Endothelial cell of umbilical vein (primary cell): ENCODE data around the gene HS3ST1. TPM values are rescaled to one million over a fixed set of nuclear protein-coding genes. Genes with fewer than 3 reads are reported as not detected.
A peak's percentile ranks its signal among the peaks of the same experiment; 100 is the strongest.

ENCODE experiments used
- BruUV-seq: library from RNA; stranded (reverse); fragments of 400-500 nt; replicated peaks from 2 replicates; lab custom pipeline; 2021; lab: Mats Ljungman, UMichigan
- CTCF ChIA-PET: fragments of 300-600, 350-600 bp; sonication (Branson Sonifier 250); formaldehyde crosslinking; loops from one replicate; lab custom pipeline; 2021; ENCODE audit warnings: antibody characterized with exemption, inconsistent platforms; lab: Charles Lee
- POLR2A ChIA-PET: fragments of 300-600, 350-600 bp; sonication (Branson Sonifier 250); formaldehyde crosslinking; loops from one replicate; lab custom pipeline; 2021; ENCODE audit warnings: antibody characterized with exemption, inconsistent platforms; lab: Charles Lee
- DNase-seq: peaks from one replicate; pipeline ENCODE4 v3.0.0-alpha.2; 2011; ENCODE audit warnings: low read depth, low spot score
- FAIRE-seq: peaks from 2 replicates; lab custom pipeline; 2011; peaks lifted over from hg19 to GRCh38; lab: Jason Lieb, UNC
- H2AFZ ChIP-seq: 2 replicates; pipeline ENCODE4 v1.6.0; 2012; ENCODE audit warnings: low read depth, low read length, control low read depth, inconsistent platforms
- H3K27ac ChIP-seq: 2 replicates; pipeline ENCODE4 v1.5.1; 2011; ENCODE audit warnings: low read depth, mild to moderate bottlenecking, control low read depth, low read length, moderate library complexity; ENCODE audit not compliant: insufficient read depth
- H3K27me3 ChIP-seq, 2 experiments: 2 replicates each; pipeline versions ENCODE4 v1.6.0 to v1.6.1; 2011; ENCODE audit warnings: low read length in 2 of 2, mixed read lengths in 1 of 2; ENCODE audit not compliant: control insufficient read depth in 2 of 2, insufficient read depth in 2 of 2
- H3K36me3 ChIP-seq, 2 experiments: 2 replicates in 1 of 2; 3 replicates in 1 of 2; pipeline ENCODE4 v1.5.1; 2011; ENCODE audit warnings: low read length in 2 of 2, mild to moderate bottlenecking in 1 of 2, moderate library complexity in 1 of 2; ENCODE audit not compliant: control insufficient read depth in 2 of 2, insufficient read depth in 2 of 2; ENCODE audit errors: extremely low read depth in 1 of 2
- H3K4me1 ChIP-seq: 3 replicates; pipeline ENCODE4 v1.5.1; 2011; ENCODE audit warnings: mild to moderate bottlenecking, low read length; ENCODE audit not compliant: control insufficient read depth, insufficient read depth; ENCODE audit errors: extremely low read depth
- H3K4me2 ChIP-seq: 2 replicates; pipeline ENCODE4 v1.6.1; 2011; ENCODE audit warnings: low read length, control low read depth, mixed read lengths; ENCODE audit not compliant: insufficient read depth
- H3K4me3 ChIP-seq, 3 experiments: fragments of 200-600 bp in 1 of 3; sonication (generic), shearing (Covaris generic) in 1 of 3; replicated peaks in 1 of 3; 2 replicates each; pipeline ENCODE4 v1.5.1; 2011 to 2016; ENCODE audit warnings: control low read depth in 3 of 3, low read length in 3 of 3, mild to moderate bottlenecking in 2 of 3, inconsistent platforms in 1 of 3, low read depth in 1 of 3, moderate library complexity in 1 of 3; ENCODE audit not compliant: insufficient read depth in 1 of 3
- H3K79me2 ChIP-seq: 2 replicates; pipeline ENCODE4 v1.6.0; 2012; ENCODE audit warnings: low read length, inconsistent platforms; ENCODE audit not compliant: control insufficient read depth, insufficient read depth
- H3K9ac ChIP-seq: replicated peaks from 2 replicates; pipeline ENCODE3; 2011; ENCODE audit warnings: low read length, control low read depth; ENCODE audit not compliant: insufficient read depth; ENCODE audit errors: extremely low read depth
- H3K9me1 ChIP-seq: replicated peaks from 3 replicates; pipeline ENCODE4 v1.6.0; 2011; ENCODE audit warnings: mild to moderate bottlenecking, low read length; ENCODE audit not compliant: control insufficient read depth, insufficient read depth; ENCODE audit errors: extremely low read depth
- H3K9me3 ChIP-seq: replicated peaks from 2 replicates; pipeline ENCODE4 v1.5.1; 2012; ENCODE audit warnings: low read length, inconsistent platforms; ENCODE audit not compliant: control insufficient read depth, insufficient read depth
- H4K20me1 ChIP-seq: replicated peaks from 2 replicates; pipeline ENCODE3; 2011; ENCODE audit warnings: mild to moderate bottlenecking, low read length; ENCODE audit not compliant: control insufficient read depth, insufficient read depth; ENCODE audit errors: extremely low read depth
- EZH2 ChIP-seq: IDR thresholded peaks from 2 replicates; pipeline ENCODE4 v1.6.1; 2012; ENCODE audit warnings: borderline replicate concordance, low read depth, mild to moderate bottlenecking, moderate library complexity, low read length, inconsistent platforms; ENCODE audit not compliant: severe bottlenecking
- FOS ChIP-seq: IDR thresholded peaks from 2 replicates; pipeline ENCODE4 v1.6.1; 2011; ENCODE audit warnings: mild to moderate bottlenecking, low read length, moderate library complexity, borderline replicate concordance; ENCODE audit not compliant: insufficient read depth
- GATA2 ChIP-seq: IDR thresholded peaks from 2 replicates; pipeline ENCODE4 v1.7.0; 2011; ENCODE audit warnings: low read depth, mild to moderate bottlenecking, moderate library complexity, mixed read lengths, low read length; ENCODE audit not compliant: insufficient read length, insufficient read depth
- JUN ChIP-seq: IDR thresholded peaks from 2 replicates; pipeline ENCODE4 v1.6.1; 2011; ENCODE audit warnings: borderline replicate concordance, low read depth; ENCODE audit not compliant: insufficient read length, insufficient read depth
- MYC ChIP-seq: IDR thresholded peaks from one replicate; pipeline ENCODE4 v1.6.1; 2011; ENCODE audit warnings: mild to moderate bottlenecking, low read depth, low read length
- POLR2A ChIP-seq: IDR thresholded peaks from 2 replicates; pipeline ENCODE4 v1.6.1; 2012; ENCODE audit warnings: low read depth, mild to moderate bottlenecking, control low read depth, low read length
- POLR2AphosphoS5 ChIP-seq: IDR thresholded peaks from 2 replicates; pipeline ENCODE4 v1.6.1; 2012; ENCODE audit warnings: low read depth, mild to moderate bottlenecking, control low read depth, low read length, moderate library complexity; ENCODE audit not compliant: insufficient read depth
- dilution Hi-C: fragments of 300-500 bp; cut with MboI; formaldehyde crosslinking; loops from one replicate; pipeline ENCODE4 v1.15.0; 2019; ENCODE audit warnings: low sequenced_read_pairs; ENCODE audit not compliant: extremely low pct_ligation_motif_present
- intact Hi-C: fragments of 100-400 bp; cut with micrococcal nuclease; formaldehyde crosslinking; loops from one replicate; pipeline ENCODE4 v1.10.0; 2022
- polyA plus RNA-seq, 4 experiments: library from polyadenylated mRNA; depleted of rRNA in 3 of 4; stranded (reverse) in 3 of 4; unstranded in 1 of 4; fragments of >200 nt; gene quantifications; 2 replicates each; pipeline versions ENCODE4 v1.2.1 to v1.2.3, GENCODE V29; 2011 to 2012; ENCODE audit warnings: missing spikeins in 1 of 4
- total RNA-seq: library from RNA; stranded (reverse); gene quantifications from 2 replicates; pipeline ENCODE4 v1.2.3, GENCODE V29; 2021

Gene HS3ST1
- total and polyA plus RNA-seq, 2 donors (not counting 3 experiments of a cell fraction or from before 2014, with no cell fraction given): 0.14 to 1.3 TPM

GRCh38 chr4:11471618-11472017, 42.9 kb upstream of the HS3ST1 start:
- Histone ChIP-seq H3K4me3 (peak overlapping the region in 1 of 3 experiments; percentile 24), H3K9me3 (no peaks in the 10 kb centered on the region), H3K79me2 (no peaks in the 10 kb centered on the region), H3K4me2 (peak overlapping the region; percentile 81), H3K9ac (no peak overlapping the region), H3K9me1 (no peaks in the 10 kb centered on the region), H3K27me3 (no peaks in the 10 kb centered on the region), H3K27ac (peak overlapping the region; percentile 59), H4K20me1 (no peaks in the 10 kb centered on the region), H2AFZ (peak overlapping the region; percentile 12), H3K4me1 (peaks cover 32% of the 10 kb centered on the region), H3K36me3 (no peaks in the 10 kb centered on the region)
- ChIA-PET POLR2A (interaction anchor here (0.7 kb wide), 2 partner anchors 13 to 66 kb away, joined by 3 read pairs; no protein-coding TSS in a partner anchor), CTCF (interaction anchor here (0.7 to 2.3 kb wide), 11 partner anchors 9 to 253 kb away, joined by 3 to 6 read pairs (median 4); no protein-coding TSS in a partner anchor)
- intact Hi-C loops: loop anchor here (1.0 to 5.0 kb wide), 3 partner anchors 34 to 72 kb away; no protein-coding TSS in a partner anchor
- TF ChIP-seq POLR2AphosphoS5: peak; percentile 48
- peak; percentile 45 for TF ChIP-seq FOS
- TF ChIP-seq GATA2: peak; percentile 68
- TF ChIP-seq POLR2A: no peak
- peak; percentile 76 for DNase-seq
- peak; percentile 75 for FAIRE-seq
- dilution Hi-C loops: no loop called here
- no TSS peak for BruUV-seq

- intact Hi-C loops (loop anchor here (1.0 to 5.0 kb wide), 3 partner anchors 34 to 72 kb away; no protein-coding TSS in a partner anchor), dilution Hi-C loops (no loop called here)
- Histone ChIP-seq H3K4me2 (no peak overlapping the region), H3K9me3 (no peaks in the 10 kb centered on the region), H3K4me3 (no peak overlapping the region), H3K4me1 (peaks cover 28% of the 10 kb centered on the region), H4K20me1 (no peaks in the 10 kb centered on the region), H3K27me3 (no peaks in the 10 kb centered on the region), H3K9ac (no peak overlapping the region), H3K27ac (no peak overlapping the region), H2AFZ (peak overlapping the region; percentile 25), H3K36me3 (no peaks in the 10 kb centered on the region), H3K79me2 (no peaks in the 10 kb centered on the region), H3K9me1 (no peaks in the 10 kb centered on the region)
- peak; percentile 21 for DNase-seq
- FAIRE-seq: no peak
- no peak for TF ChIP-seq GATA2
- TF ChIP-seq EZH2: no peak
- TF ChIP-seq MYC: no peak
- no peak for TF ChIP-seq FOS
- no peak for TF ChIP-seq JUN
- BruUV-seq: TSS peak; percentile 55
- ChIA-PET POLR2A (no interaction called here), CTCF (interaction anchor here (0.7 to 2.3 kb wide), 5 partner anchors 17 to 153 kb away, joined by 3 to 6 read pairs (median 5); partner anchors contain the start of gene HS3ST1)
Observed at GRCh38 chr4:11471046-11471441, 42.4 kb upstream of the HS3ST1 start.
